Activated CD4-positive, alpha-beta T cell treated with anti-CD3 and anti-CD28 coated beads for 1 hour (primary cell): Measurements from ENCODE around the gene CSHL1.

ENCODE experiments used
- DNase-seq: peaks from one replicate; pipeline ENCODE4 v3.0.0-alpha.2; 2020

CSHL1 gene

GRCh38 chr17:63911041-63911635 lies at the start of gene CSHL1:
Gene CSHL1 (minus strand): TSS chr17:63911258. CDS start chr17:63911196, 62 bp downstream.
- DNase-seq, result no peak

DNA sequence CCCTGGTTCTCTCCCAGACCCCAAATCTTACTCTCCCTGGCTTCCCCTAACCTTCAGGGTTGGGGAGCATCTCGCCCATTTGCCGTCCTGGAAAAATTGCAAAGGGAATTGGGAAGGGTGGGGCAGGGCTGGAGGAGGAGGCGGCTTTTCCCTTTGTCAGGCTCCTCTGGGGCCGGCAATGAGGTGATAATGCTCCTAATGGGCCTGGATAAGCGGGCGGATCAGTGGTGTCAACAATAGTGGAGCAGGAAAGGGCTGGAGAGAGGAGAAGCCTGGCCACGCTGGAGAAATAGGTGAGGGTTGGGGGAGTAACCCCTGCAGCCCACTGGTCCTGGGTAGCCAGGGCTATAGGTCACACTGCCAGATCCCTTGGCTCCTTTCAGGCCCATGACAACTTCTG lies 49.4 kb upstream of the CSHL1 start:
- DNase-seq, result no peak

- DNase-seq, result no peak
Observed at GRCh38 chr17:63960006-63960405, 48.9 kb upstream of the CSHL1 start.

- DNase-seq, result no peak
Observed at GRCh38 chr17:63956296-63956920, 45.4 kb upstream of the CSHL1 start.

GRCh38 chr17:63955791-63956190 lies 44.7 kb upstream of the CSHL1 start:
- no peak for DNase-seq

- DNase-seq, result no peak
Observed at GRCh38 chr17:63955232-63955631, 44.2 kb upstream of the CSHL1 start.

GRCh38 chr17:63954402-63955063 lies 43.5 kb upstream of the CSHL1 start:
- DNase-seq, result no peak

DNA sequence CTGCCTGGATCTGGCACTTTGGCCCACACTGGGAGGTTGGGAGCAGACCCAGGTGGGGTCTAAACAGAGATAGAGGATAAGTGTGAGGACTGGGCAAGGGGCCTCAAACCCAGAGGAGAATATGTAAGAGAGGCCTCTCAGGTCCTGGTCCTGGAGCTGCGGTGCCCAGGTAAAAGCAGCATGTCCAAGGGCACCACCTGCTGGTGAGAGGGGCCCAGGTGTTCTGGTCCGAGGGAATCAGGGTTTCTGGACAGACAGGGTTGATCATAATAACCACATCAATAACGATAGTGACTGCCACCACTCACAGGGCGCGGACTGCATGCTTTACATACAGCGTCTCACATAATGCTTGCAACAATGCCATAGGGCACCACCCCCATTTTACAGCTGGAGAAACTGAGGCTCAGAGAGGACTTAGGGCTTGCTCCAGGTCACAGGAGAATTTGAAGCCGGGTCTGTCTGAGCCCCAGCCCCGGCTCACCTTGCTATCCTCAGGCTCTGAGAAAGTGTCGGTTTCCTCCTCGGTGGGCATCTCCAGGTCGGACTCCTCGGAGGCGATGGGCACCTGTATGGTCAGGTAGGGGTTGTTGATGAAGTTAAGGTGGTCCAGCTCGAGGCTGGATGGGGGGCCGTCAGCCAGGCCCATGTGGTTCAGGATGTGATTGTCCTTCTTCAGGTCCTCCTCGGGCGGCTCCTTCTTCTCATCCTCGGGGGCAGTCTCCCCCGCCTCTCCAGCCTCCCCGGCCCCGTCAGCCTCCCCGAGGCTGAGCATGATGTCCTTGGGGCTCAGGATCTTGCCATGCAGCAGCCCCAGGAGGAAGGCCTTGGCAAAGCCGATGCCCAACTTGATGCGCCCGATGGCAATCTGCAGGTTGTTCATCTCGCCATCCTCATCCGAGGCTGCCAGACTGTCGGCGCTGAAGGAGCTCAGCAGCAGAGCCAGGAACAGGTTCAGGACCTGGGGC lies 40.2 kb upstream of the CSHL1 start:
- DNase-seq, result no peak

DNA sequence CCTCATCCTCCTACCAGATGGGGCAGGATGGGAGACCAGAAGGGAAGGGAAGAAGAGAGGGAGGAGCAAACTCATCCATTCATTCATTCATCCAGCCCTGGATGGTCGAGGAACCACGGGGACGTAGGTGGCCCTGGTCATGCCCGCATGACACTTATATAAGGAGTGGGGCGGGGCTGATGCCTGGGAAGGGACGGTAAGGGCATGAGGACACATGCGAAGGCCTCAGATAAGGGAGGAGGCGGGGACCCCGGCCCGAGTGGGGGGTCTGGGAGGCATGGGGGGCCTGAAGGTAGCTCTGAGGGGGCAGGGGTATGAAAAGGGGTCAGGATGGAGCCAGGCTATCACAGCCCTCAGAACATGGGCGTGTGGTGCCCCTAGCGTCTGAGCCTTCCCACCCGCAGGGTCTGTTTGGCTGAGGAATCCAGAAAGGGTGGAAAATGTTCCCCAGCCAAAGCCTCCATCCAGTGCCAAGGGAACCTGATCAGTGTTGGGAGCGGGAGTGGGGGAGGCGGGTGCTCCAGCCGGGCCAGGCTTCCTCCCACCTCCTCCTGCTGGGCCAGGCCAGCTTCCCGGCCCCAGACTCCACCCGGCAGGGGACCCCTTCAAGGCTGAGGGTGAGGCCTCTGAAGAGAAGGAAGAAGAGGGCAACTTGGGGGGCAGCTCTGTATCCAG lies 38.7 kb upstream of the CSHL1 start:
- DNase-seq, result no peak

DNA sequence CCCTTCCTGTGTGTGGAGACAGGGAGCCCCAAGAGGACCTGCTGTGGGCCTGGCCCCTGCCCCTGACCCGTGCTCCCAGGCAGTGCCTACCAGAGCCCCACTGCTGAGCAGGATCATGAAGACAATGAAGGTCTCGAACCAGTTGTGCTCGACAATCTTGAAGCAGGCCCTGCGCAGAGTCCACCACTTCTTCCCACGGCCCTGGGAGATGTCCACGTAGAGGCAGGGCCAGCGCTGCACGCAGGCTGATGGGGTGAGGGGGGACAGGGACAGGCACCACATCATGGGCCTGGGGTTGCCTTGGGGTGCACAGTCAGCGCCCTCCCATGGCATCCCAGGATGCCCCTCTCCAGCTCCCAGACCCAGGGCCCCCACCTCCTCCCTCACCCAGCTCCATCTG lies 37.5 kb upstream of the CSHL1 start:
- no peak for DNase-seq

DNA sequence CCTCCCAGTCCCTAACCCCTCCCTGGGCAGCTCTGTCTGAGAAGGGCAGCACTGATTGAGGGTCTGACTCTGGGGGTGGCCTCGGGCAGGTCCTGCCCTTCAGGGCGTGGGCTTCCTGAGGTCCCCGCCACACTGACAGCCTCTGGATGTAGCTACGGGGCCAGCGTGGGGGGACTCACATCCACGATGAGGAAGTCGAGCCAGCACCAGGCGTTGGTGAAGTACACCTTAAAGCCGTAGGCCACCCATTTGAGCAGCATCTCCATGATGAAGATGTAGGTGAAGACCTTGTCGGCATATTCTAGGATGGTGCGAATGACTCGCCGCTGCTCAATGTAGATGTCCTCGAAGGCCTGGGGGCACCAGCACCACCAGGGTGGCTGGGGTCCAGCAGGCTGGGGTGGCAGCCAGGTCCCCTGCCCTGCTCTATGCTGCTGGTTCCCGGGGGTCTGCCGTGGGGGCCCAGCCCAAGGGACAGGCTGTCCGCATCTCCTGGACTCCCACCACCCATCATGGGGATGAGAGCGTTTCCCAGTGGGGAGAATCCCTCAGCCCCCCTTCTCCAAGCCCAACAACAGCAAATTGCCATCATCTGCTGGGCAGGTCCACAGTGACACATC lies 36.8 kb upstream of the CSHL1 start:
- no peak for DNase-seq

DNA sequence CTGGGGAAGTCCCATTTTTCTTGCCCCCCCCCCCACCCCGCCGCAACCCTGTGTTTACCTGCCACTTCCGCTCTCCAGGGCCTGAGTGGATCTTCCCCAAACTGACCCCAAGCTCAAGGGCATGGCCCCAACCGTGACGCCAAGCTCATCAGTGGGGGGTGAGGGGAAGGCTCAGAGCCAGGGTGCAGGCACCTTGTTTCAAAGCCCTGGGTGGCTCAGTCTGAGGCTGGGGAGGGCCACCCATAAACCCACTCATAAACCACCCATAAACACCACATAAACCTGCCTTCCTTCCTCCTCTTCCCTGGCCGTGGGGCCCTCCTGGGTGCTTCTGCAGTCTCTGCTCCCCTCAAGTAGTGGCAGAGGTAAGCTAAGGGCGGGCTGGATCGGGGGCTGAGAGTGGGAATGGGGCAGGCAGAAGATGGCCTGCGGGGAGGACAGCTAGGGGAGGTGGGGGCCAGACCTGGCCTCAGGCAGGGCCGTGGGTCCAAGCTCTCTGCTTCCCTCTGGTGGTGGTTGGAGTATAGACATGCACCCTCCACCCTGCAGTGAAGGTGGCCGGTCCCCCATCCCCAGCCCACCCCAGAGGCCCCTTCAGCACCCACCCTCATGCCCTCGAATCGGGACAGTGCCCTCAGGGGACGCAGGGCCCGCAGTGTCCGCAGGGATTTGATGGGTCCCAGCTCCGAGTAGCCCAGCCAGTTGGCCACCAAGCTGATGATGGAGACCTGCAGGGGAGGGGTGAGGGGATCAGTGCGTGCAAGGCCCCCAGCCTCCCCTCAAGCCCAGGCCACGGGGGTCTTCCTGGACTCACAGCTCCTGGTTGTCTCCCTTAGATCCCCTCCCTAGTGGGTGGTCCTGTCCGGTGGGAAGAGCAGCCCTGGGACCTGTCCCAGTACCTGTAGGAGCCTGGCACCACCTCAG lies 35.6 kb upstream of the CSHL1 start:
- peak; percentile 35 for DNase-seq

DNA sequence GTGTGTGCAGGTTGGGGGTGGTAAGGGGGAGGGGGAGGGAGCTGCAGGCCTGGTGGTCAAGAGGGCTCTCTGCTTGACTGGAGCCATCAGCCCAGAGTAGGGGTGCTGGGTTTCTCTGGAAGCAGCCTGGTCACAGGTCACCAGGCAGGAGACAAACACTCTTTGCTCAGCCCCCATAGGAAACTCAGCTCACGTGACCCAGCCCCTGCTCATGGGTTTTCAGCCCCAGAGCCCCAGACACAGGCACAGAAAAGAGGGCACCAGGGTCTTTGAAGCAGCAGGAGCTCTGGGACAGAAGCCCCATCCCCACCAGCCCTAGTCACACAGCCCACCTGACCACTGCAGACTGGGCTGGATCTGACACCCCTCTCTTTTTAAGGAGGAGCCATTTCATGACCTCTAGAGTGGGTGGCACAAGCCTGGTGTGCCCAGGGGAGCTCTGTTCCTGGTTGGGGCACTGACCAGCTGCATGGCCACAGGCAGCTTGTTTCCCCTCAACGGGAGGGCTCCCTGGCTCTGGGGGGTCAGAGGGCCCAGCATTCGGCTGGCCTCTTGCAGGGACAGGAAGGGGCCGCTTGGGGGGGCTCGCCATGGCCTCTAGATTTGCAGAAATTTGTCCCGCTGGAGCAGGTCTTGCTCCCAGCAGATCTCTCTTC lies 34.9 kb upstream of the CSHL1 start:
- no peak for DNase-seq

- no peak for DNase-seq
Observed at GRCh38 chr17:63944736-63945499, 33.9 kb upstream of the CSHL1 start.

GRCh38 chr17:63943745-63944144 lies 32.7 kb upstream of the CSHL1 start:
- no peak for DNase-seq

DNA sequence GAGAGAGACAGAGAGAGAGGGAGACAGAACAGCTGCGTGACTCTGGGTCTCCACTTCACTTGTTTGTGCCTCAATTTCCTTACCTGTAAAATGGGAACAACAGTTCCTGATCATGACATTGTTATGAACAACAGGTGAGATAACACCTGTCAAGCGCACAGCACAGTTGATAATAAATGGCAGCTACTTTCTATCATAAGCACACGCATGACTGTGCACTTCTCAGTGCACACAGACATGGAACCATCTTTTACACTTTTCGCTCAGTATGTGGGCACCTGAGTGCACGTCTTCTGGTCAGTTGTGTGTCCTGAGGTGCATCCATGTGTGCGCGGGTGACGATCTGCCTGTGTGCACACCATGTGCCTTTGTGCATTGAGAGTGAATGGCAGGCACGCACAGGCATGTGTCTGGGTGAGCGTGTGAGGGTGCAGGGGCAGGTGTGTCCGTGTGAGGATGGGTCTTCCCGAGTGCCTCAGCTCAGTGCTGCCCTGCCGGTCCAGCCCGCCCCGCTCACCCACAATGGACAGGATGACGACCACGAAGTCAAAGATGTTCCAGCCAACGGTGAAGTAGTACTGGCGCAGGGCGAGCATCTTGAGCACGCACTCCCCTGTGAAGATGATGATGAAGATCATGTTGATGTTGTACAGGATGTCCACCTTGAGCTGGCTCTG lies 31.4 kb upstream of the CSHL1 start:
- no peak for DNase-seq

DNA sequence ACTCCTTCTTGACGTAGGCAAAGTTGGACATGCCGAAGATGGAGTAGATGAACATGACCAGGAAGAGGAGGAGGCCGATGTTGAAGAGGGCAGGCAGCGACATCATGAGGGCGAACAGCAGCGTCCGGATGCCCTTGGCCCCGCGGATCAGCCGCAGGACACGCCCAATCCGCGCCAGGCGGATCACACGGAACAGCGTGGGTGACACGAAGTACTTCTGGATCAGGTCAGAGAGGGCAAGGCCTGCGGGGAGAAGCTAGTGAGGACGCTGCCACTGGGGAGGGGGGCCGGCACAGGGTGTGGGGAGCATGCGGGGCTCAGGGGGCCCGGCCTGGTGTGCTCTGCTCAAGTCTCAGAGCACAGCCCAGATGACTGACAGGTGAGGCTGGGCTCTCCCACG lies 30.7 kb upstream of the CSHL1 start:
- no peak for DNase-seq

- no peak for DNase-seq
Observed at GRCh38 chr17:63941162-63941561, 30.1 kb upstream of the CSHL1 start.

DNA sequence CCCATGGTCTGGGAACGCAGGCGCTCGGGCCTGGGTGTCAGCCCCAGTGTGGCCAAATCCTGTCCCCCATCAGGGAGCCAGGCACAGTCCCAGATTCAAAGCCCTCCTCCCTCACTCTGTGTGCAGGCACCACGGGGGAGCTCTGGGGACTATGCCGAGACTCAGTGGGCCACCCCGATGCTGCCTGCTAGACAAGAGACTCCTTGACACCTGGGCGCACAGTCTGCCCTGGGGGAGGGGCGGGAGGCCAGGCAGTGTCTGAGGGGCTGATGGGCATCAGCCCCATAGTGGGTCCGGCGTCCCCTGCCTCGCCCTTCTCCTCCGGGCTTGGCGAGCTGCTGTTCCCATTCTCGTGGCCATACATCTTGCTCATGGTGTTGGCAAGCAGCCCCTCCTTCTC lies 29.5 kb upstream of the CSHL1 start:
- DNase-seq, result no peak
